ENCODE measurements around the gene RAB15. TPM values are rescaled to one million over a fixed set of nuclear protein-coding genes. Genes with fewer than 3 reads are reported as not detected.

Gene RAB15
- total and polyA plus RNA-seq, 9 of the 15 experiments (the other 6 are each of a cell fraction or from before 2014, with no cell fraction given), result 0.09 to 0.30 (median 0.16) TPM; not detected in 2

- ATAC-seq (no peak), FAIRE-seq (no peak), DNase-seq (ENCODE audit: extremely low read depth in 1 of 4, low spot score in 3 of 4) (no peak)
- in situ Hi-C loops (cut with MboI) (no loop called here), intact Hi-C loops (cut with micrococcal nuclease) (no loop called here)
- ChIA-PET CTCF (ENCODE audit: low intra/inter-chr PET ratio) (no interaction called here), POLR2A (no interaction called here)
- 32% methylated on average over 5 of the region's 6 CpGs for WGBS (ENCODE audit: insufficient coverage, low coverage, missing lambda C conversion rate)
- no peak overlapping the region for H3K9ac ChIP-seq (ENCODE audit: insufficient read depth in 1 of 2, low read depth in 2 of 2, low read length in 2 of 2)
- TF ChIP-seq BCOR (IDR thresholded peaks at IDR 0.05), result no peak
- no peak for TF ChIP-seq KDM5B (IDR thresholded peaks at IDR 0.05; ENCODE audit: insufficient replicate concordance, low read depth, low read length)
- TF ChIP-seq NFRKB (IDR thresholded peaks at IDR 0.05; ENCODE audit: low read depth), result no peak
- no peak for TF ChIP-seq MEIS2 (IDR thresholded peaks at IDR 0.05; ENCODE audit: partially characterized antibody)
- no peak for TF ChIP-seq GTF2A2 (tag; IDR thresholded peaks at IDR 0.05)
- no peak for TF ChIP-seq FOXJ3 (CRISPR knock-in tag; IDR thresholded peaks at IDR 0.05)
- TF ChIP-seq, protein P1, sequence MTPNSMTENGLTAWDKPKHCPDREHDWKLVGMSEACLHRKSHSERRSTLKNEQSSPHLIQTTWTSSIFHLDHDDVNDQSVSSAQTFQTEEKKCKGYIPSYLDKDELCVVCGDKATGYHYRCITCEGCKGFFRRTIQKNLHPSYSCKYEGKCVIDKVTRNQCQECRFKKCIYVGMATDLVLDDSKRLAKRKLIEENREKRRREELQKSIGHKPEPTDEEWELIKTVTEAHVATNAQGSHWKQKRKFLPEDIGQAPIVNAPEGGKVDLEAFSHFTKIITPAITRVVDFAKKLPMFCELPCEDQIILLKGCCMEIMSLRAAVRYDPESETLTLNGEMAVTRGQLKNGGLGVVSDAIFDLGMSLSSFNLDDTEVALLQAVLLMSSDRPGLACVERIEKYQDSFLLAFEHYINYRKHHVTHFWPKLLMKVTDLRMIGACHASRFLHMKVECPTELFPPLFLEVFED (CRISPR knock-in tag; conservative IDR thresholded peaks at IDR 0.05), result no peak
- H3K9me3 ChIP-seq (replicated peaks; ENCODE audit: control insufficient read depth, insufficient read depth, low read depth, low read length), result no peaks in the 10 kb centered on the region
- H3K4me3 ChIP-seq, result no peak overlapping the region
- no peak overlapping the region for H2AFZ ChIP-seq (ENCODE audit: low read depth, low read length)
- H3K4me2 ChIP-seq (ENCODE audit: insufficient read depth, low read length), result no peak overlapping the region
- no peaks in the 10 kb centered on the region for H3K79me2 ChIP-seq (ENCODE audit: control insufficient read depth, insufficient read depth, low read length)
- peaks cover 0 to 5% of the 10 kb centered on the region in 2 experiments; a peak in 1 of 5 replicates for H3K27me3 ChIP-seq (ENCODE audit: control insufficient read depth in 2 of 2, insufficient read depth in 2 of 2, low read length in 2 of 2)
- BruUV-seq (replicated peaks), result no TSS peak
- no peaks in the 10 kb centered on the region for H3K36me3 ChIP-seq (ENCODE audit: control insufficient read depth, insufficient read depth, low read length)
- no peaks in the 10 kb centered on the region for H3K9me1 ChIP-seq (ENCODE audit: control insufficient read depth, insufficient read depth, low read length)
- H3K27ac ChIP-seq (ENCODE audit: extremely low read depth, low read depth, low read length), result no peak overlapping the region
- H4K20me1 ChIP-seq (replicated peaks; ENCODE audit: control insufficient read depth, insufficient read depth, low read length), result no peaks in the 10 kb centered on the region
- H3K4me1 ChIP-seq (replicated peaks in 1 of 2; ENCODE audit: control insufficient read depth in 2 of 2, insufficient read depth in 2 of 2, low read length in 2 of 2), result peaks cover 0 to 3% of the 10 kb centered on the region in 2 experiments; a peak in 2 of 5 replicates
Measured at GRCh38 chr14:64955297-64955696, 16.8 kb downstream of the RAB15 start.
